Measurements from ENCODE around the gene ZXDC. TPM values are rescaled to one million over a fixed set of nuclear protein-coding genes. Genes with fewer than 3 reads are reported as not detected.

ZXDC gene
- total RNA-seq, 1 donor from 2014 or later, result 45.4 TPM

DNA sequence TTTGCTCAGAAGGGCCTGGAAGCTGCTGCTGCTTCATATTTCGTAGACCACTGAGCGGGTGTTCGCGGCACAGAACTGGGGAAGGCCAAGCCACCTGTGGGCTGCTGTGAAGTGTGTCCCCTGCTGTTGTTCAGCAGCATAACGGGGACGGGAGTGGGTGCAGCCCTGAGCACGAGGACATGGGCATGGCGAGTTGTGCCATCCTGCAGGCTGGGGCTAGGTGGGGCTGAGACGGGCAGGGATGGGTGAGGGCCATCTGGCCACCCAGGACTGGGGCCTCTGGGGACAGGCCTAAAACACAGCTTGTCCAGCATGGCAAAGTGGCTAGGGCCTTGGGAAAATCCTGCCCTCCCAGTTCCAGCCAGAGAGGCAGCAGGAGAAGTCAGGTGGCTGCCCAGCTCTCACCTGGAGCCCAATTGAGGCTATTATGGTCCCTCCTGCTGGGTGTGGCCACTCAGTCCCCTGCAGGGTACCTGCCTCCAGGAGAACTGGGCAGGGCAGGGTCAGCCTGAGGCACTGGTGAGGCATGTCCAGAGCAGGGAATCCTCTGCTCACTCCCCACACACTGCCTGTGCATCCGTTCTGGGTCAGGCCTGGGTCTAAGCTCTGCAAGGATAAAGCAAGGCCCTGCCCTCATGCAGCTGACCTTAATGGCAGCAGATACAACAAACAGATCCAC, 51.5 kb downstream of the ZXDC start:
- ChIA-PET POLR2A (no interaction called here), CTCF (no interaction called here)
- Mint-ChIP-seq H3K4me1 (peaks cover 2% of the 10 kb centered on the region), H3K27ac (no peak overlapping the region), H3K36me3 (ENCODE audit: low read depth) (peaks cover 15% of the 10 kb centered on the region), H3K9me3 (peaks cover 19% of the 10 kb centered on the region), H3K27me3 (no peaks in the 10 kb centered on the region), H3K4me3 (no peak overlapping the region)
- no peak for ATAC-seq (ENCODE audit: low read depth)
- intact Hi-C loops (cut with micrococcal nuclease), result no loop called here
- TF ChIP-seq, protein P1, sequence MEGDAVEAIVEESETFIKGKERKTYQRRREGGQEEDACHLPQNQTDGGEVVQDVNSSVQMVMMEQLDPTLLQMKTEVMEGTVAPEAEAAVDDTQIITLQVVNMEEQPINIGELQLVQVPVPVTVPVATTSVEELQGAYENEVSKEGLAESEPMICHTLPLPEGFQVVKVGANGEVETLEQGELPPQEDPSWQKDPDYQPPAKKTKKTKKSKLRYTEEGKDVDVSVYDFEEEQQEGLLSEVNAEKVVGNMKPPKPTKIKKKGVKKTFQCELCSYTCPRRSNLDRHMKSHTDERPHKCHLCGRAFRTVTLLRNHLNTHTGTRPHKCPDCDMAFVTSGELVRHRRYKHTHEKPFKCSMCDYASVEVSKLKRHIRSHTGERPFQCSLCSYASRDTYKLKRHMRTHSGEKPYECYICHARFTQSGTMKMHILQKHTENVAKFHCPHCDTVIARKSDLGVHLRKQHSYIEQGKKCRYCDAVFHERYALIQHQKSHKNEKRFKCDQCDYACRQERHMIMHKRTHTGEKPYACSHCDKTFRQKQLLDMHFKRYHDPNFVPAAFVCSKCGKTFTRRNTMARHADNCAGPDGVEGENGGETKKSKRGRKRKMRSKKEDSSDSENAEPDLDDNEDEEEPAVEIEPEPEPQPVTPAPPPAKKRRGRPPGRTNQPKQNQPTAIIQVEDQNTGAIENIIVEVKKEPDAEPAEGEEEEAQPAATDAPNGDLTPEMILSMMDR (IDR thresholded peaks at IDR 0.05), result no peak
- no peak for DNase-seq

DNA sequence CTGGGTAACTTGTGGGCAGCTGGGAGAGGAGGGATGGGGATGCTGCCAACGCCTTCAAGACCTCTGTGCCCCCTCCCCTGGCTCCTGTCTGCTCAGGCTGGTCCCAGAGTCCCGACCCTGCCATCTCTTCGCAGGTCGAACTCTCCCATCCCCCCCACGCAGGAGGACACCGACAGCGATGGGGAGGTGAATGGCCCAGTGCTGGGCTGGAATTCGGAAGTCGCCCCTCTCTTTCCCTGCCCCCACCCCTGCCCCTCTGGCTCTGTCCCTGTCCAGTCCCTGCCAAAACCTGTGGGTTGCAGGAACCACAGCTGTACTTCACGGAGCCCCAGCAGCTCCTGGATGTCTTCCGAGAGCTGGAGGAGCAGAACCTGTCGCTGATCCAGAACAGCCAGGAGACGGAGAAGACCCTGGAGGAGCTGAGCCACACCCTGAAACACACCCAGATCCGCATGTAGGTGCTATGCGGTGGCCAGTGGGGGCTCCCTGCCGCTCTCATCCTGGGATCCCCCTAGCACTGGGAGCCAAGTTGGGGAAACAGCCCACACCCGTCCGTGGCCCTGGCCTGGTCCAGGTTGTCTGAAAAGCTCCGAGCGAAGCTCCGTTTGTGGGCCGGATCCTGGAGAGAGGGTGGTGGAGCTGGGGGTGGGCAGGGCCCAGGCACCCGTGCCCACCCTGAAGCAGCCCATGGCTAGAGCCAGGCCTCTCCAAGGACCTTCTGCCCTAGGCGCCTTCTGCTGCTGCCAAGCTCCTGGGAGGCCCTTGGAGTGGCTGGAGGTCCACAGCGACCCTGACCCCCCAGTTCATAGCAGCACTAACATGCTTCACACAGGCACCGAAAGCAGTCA, 52.3 kb downstream of the ZXDC start:
- ATAC-seq (ENCODE audit: low read depth) (no peak), DNase-seq (no peak)
- Mint-ChIP-seq H3K27ac (no peak overlapping the region), H3K36me3 (ENCODE audit: low read depth) (peaks cover 15% of the 10 kb centered on the region), H3K9me3 (peaks cover 19% of the 10 kb centered on the region), H3K27me3 (no peaks in the 10 kb centered on the region), H3K4me1 (peaks cover 2% of the 10 kb centered on the region), H3K4me3 (no peak overlapping the region)
- ChIA-PET CTCF (no interaction called here), POLR2A (no interaction called here)
- TF ChIP-seq, protein P1 (IDR thresholded peaks at IDR 0.05), result no peak
- intact Hi-C loops (cut with micrococcal nuclease), result no loop called here

DNA sequence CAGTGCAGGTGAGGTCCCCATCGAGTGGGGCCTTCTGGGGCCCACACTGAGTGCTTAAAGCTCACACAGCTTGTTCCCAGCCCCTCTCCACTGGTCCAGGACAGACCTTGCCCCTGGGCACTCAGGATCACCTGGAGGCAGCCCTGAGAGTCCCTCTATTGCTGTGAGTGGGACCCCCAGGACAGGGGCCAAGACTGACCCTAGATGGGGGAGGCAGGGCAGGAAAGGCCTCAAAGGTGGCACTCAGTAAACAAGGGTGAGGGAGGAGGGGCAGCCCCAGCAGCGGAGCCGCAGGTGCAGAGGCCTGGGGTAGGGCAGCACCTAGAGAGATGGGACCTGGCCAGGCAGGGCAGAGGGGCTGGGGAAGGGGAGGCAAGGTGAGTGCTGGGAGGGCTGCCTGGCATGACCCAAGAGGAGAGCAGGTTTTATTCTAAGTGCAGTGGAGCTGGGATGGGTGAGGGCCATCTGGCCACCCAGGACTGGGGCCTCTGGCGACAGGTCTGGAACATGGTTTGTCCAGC, 53.1 kb downstream of the ZXDC start:
- Mint-ChIP-seq H3K27ac (no peak overlapping the region), H3K9me3 (peaks cover 16% of the 10 kb centered on the region), H3K27me3 (no peaks in the 10 kb centered on the region), H3K4me3 (no peak overlapping the region), H3K4me1 (peaks cover 2% of the 10 kb centered on the region), H3K36me3 (ENCODE audit: low read depth) (peaks cover 14% of the 10 kb centered on the region)
- TF ChIP-seq, protein P1 (IDR thresholded peaks at IDR 0.05), result no peak
- DNase-seq (no peak), ATAC-seq (ENCODE audit: low read depth) (no peak)
- POLR2A ChIA-PET, result no interaction called here
- CTCF ChIA-PET, result no interaction called here
- intact Hi-C loops (cut with micrococcal nuclease), result no loop called here

DNA sequence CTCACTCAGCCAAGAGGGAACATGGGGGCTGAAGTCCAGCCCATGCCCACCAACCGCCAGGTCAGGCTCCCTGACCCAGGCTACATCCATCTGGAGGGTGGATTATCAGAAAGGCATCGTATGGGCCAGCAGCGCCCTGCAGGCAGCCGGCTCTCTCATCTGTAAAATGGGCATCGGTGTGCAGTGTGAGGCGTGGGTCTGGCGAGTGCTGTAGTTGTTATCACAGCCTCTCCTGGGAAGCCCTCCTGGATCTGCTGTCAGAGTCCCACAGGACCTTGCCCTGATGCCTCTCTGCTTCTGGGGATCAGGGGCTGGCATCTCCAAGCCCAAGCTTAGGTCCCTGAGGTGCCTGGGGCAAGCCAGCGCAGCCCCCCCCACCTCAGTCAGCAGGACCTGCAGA, 53.6 kb downstream of the ZXDC start:
- Mint-ChIP-seq H3K27ac (no peak overlapping the region), H3K4me1 (peaks cover 2% of the 10 kb centered on the region), H3K27me3 (no peaks in the 10 kb centered on the region), H3K36me3 (ENCODE audit: low read depth) (peaks cover 9% of the 10 kb centered on the region), H3K9me3 (peaks cover 13% of the 10 kb centered on the region), H3K4me3 (no peak overlapping the region)
- ATAC-seq (ENCODE audit: low read depth) (no peak), DNase-seq (no peak)
- TF ChIP-seq, protein P1 (IDR thresholded peaks at IDR 0.05), result no peak
- ChIA-PET POLR2A (no interaction called here), CTCF (no interaction called here)
- intact Hi-C loops (cut with micrococcal nuclease), result no loop called here

DNA sequence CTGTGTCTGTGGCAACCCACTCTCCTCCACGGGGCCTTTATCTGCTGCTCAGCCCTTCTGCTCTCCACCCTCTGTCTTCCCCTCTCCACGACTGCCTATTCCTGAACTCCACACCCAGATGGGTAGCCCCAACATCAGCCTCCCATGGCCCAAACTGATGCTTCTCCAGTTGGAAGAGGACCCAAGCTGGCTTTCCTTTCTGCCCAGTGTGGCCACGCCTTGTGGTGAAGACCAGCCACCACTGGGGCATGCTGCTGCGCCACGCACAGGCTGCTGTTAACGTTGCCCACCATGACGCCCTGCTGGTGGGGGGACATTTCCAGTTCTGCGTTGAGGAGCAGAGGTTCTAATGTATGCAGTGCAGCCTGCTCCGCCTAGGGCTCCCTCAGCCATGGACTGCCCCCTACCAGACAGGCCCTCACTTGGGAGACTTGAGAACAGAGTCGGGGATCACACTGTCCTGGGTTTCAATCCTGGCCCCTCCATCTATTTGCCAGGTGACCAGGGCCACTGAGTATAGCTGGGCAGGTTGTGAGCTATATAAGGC, 54.0 kb downstream of the ZXDC start:
- no peak for DNase-seq
- ChIA-PET POLR2A (no interaction called here), CTCF (no interaction called here)
- no peak for ATAC-seq (ENCODE audit: low read depth)
- Mint-ChIP-seq H3K9me3 (peaks cover 8% of the 10 kb centered on the region), H3K4me3 (no peak overlapping the region), H3K4me1 (peaks cover 2% of the 10 kb centered on the region), H3K27ac (no peak overlapping the region), H3K27me3 (no peaks in the 10 kb centered on the region), H3K36me3 (ENCODE audit: low read depth) (peaks cover 6% of the 10 kb centered on the region)
- TF ChIP-seq, protein P1 (IDR thresholded peaks at IDR 0.05), result no peak
- intact Hi-C loops (cut with micrococcal nuclease), result no loop called here

All from activated B cell treated with CpG ODN at 0.5 μM for 24 hours (primary cell).